A549 (cell line): Measurements from ENCODE around the gene HOXC6. TPM values are rescaled to one million over a fixed set of nuclear protein-coding genes. Genes with fewer than 3 reads are reported as not detected.

Experiments used
- ATAC-seq, 2 experiments: fragments of 200-7000 bp in 1 of 2; fragments of >200 bp in 1 of 2; cut with Nextera tagmentation in 1 of 2; cut with Tn5 transposase in 1 of 2; 3 replicates each; pipeline versions ENCODE4 v1.8.0 to v1.9.1; 2018 to 2020; ENCODE audit warnings: mild to moderate bottlenecking in 1 of 2, moderate library complexity in 1 of 2
- CTCF ChIA-PET: fragments of 300-600 bp; sonication (Branson Sonifier 250); formaldehyde crosslinking; extraction: SDS; loops from one replicate; lab custom pipeline; 2021; ENCODE audit warnings: antibody characterized with exemption, inconsistent platforms; lab: Yijun Ruan, JAX
- POLR2A ChIA-PET: fragments of 350-600 bp; formaldehyde crosslinking; extraction: SDS; loops from one replicate; lab custom pipeline; 2021; ENCODE audit warnings: antibody characterized with exemption, inconsistent platforms; lab: Yijun Ruan, JAX
- DNase-seq, 2 experiments: peaks; one replicate each; pipeline versions ENCODE4 v3.0.0 to v3.0.0-alpha.2; 2011 to 2016; ENCODE audit warnings: low read depth in 1 of 2, low spot score in 1 of 2
- FAIRE-seq: peaks from 2 replicates; lab custom pipeline; 2011; peaks lifted over from hg19 to GRCh38; lab: Jason Lieb, UNC
- H3K27ac ChIP-seq, 2 experiments: fragments of >200 bp; sonication (Bioruptor Twin); formaldehyde crosslinking; 3 replicates each; pipeline ENCODE4 v1.5.1; 2016 to 2017
- H3K4me1 ChIP-seq: fragments of >200 bp; sonication (Bioruptor Twin); formaldehyde crosslinking; 3 replicates; pipeline ENCODE4 v1.6.1; 2016
- H3K4me2 ChIP-seq: fragments of >200 bp; sonication (Bioruptor Twin); formaldehyde crosslinking; 3 replicates; pipeline ENCODE4 v1.6.1; 2016
- H3K4me3 ChIP-seq: fragments of >200 bp; sonication (Bioruptor Twin); formaldehyde crosslinking; 3 replicates; pipeline ENCODE4 v1.5.1; 2016
- H3K9me3 ChIP-seq: fragments of >200 bp; sonication (Bioruptor Twin); formaldehyde crosslinking; 3 replicates; pipeline ENCODE4 v1.6.1; 2016
- BHLHE40 ChIP-seq: IDR thresholded peaks from 2 replicates; pipeline ENCODE4 v1.6.1; 2012; ENCODE audit warnings: low read depth, low read length, inconsistent platforms
- CBX8 ChIP-seq: fragments of 200-600 bp; sonication (generic); IDR thresholded peaks from 2 replicates; pipeline ENCODE4 v1.6.1; 2016
- HES2 ChIP-seq: fragments of >200 bp; sonication (Bioruptor Twin); formaldehyde crosslinking; IDR thresholded peaks from 2 replicates; pipeline ENCODE4 v1.6.1; 2016
- HEYL ChIP-seq: fragments of 250-450 bp; sonication (Bioruptor Pico); IDR thresholded peaks from 2 replicates; pipeline ENCODE4 v1.8.0; 2021; ENCODE audit warnings: mild to moderate bottlenecking, moderate library complexity
- HOXB5 ChIP-seq: fragments of 250-450 bp; sonication (Bioruptor Pico); IDR thresholded peaks from 2 replicates; pipeline ENCODE4 v1.5.0; 2020; ENCODE audit warnings: mild to moderate bottlenecking, moderate library complexity
- JUN ChIP-seq, 2 experiments: fragments of >200 bp; sonication (Bioruptor Twin); formaldehyde crosslinking; IDR thresholded peaks; 2 replicates in 1 of 2; 3 replicates in 1 of 2; pipeline ENCODE4 v1.6.1; 2016 to 2017
- KDM1A ChIP-seq: fragments of 200-600 bp; sonication (generic); IDR thresholded peaks from 2 replicates; pipeline ENCODE4 v1.6.1; 2016; ENCODE audit warnings: low read depth, mild to moderate bottlenecking
- NFE2L2 ChIP-seq: fragments of 150-350 bp; conservative IDR thresholded peaks from 2 replicates; pipeline ENCODE4 v1.6.1; 2014; ENCODE audit warnings: low read length
- NPAS2 ChIP-seq: fragments of 250-450 bp; sonication (Bioruptor Pico); IDR thresholded peaks from 2 replicates; pipeline ENCODE4 v1.8.0; 2022; ENCODE audit warnings: mild to moderate bottlenecking, moderate library complexity, borderline replicate concordance
- NR3C1 ChIP-seq: fragments of >200 bp; sonication (Bioruptor Twin); formaldehyde crosslinking; IDR thresholded peaks from 3 replicates; pipeline ENCODE4 v1.6.1; 2017
- PHF8 ChIP-seq: fragments of 200-600 bp; sonication (generic); IDR thresholded peaks from 2 replicates; pipeline ENCODE4 v1.6.1; 2016; ENCODE audit warnings: low read depth, mild to moderate bottlenecking, antibody characterized with exemption, moderate library complexity, borderline replicate concordance
- POLR2A ChIP-seq: IDR thresholded peaks from 2 replicates; pipeline ENCODE4 v1.6.1; 2012; ENCODE audit warnings: mild to moderate bottlenecking, low read length
- RAD21 ChIP-seq, 2 experiments: fragments of >200 bp in 1 of 2; sonication (Bioruptor Twin) in 1 of 2; formaldehyde crosslinking in 1 of 2; IDR thresholded peaks in 1 of 2; conservative IDR thresholded peaks in 1 of 2; 2 replicates in 1 of 2; 3 replicates in 1 of 2; pipeline ENCODE4 v1.6.1; 2012 to 2018; ENCODE audit warnings: inconsistent platforms in 1 of 2
- RCOR1 ChIP-seq: fragments of 150-350 bp; IDR thresholded peaks from 2 replicates; pipeline ENCODE4 v1.6.1; 2014; ENCODE audit warnings: antibody characterized with exemption, low read length, low read depth
- RFX5 ChIP-seq: fragments of 450-650 bp; IDR thresholded peaks from 2 replicates; pipeline ENCODE4 v1.7.1; 2014; ENCODE audit warnings: antibody characterized with exemption, mild to moderate bottlenecking, moderate library complexity
- SMC3 ChIP-seq: fragments of >200 bp; sonication (Bioruptor Twin); formaldehyde crosslinking; IDR thresholded peaks from 3 replicates; pipeline ENCODE4 v1.6.1; 2018; ENCODE audit warnings: inconsistent platforms
- TP53 ChIP-seq: fragments of 250-450 bp; sonication (Bioruptor Pico); IDR thresholded peaks from 2 replicates; pipeline ENCODE4 v1.5.0; 2021; ENCODE audit warnings: mild to moderate bottlenecking, moderate library complexity
- ZSCAN20 ChIP-seq: fragments of 250-450 bp; sonication (Bioruptor Pico); IDR thresholded peaks from 2 replicates; pipeline ENCODE4 v1.8.0; 2022; ENCODE audit warnings: mild to moderate bottlenecking, moderate library complexity
- WGBS: methylation state at CpG from one replicate; pipeline ENCODE4 v1.1.6; 2017; ENCODE audit errors: missing lambda C conversion rate; 5-methylcytosine and 5-hydroxymethylcytosine counted together
- polyA plus RNA-seq, 4 experiments: library from polyadenylated mRNA; depleted of rRNA in 3 of 4; stranded (reverse); fragments of >200 nt; fragmentation: RNase III in 1 of 4; extraction: RNeasy Plus Mini Kit Qiagen cat#74134 plus additional on column Dnase treatment in 1 of 4; gene quantifications; 2 replicates in 3 of 4; 3 replicates in 1 of 4; pipeline ENCODE4 v1.2.3, GENCODE V29; 2011 to 2017
- TF ChIP-seq, protein P1 (sequence below): fragments of >200 bp; sonication (Bioruptor Twin); formaldehyde crosslinking; IDR thresholded peaks from 3 replicates; pipeline ENCODE4 v1.5.1; 2016
- TF ChIP-seq, protein P2 (sequence below): fragments of 450-650 bp; IDR thresholded peaks from 2 replicates; pipeline ENCODE4 v1.6.1; 2014; ENCODE audit warnings: antibody characterized with exemption

HOXC6 gene
- polyA plus RNA-seq, 2 of the 4 experiments (the other 2 are of a cell fraction): 5.2 to 6.0 TPM

DNA sequence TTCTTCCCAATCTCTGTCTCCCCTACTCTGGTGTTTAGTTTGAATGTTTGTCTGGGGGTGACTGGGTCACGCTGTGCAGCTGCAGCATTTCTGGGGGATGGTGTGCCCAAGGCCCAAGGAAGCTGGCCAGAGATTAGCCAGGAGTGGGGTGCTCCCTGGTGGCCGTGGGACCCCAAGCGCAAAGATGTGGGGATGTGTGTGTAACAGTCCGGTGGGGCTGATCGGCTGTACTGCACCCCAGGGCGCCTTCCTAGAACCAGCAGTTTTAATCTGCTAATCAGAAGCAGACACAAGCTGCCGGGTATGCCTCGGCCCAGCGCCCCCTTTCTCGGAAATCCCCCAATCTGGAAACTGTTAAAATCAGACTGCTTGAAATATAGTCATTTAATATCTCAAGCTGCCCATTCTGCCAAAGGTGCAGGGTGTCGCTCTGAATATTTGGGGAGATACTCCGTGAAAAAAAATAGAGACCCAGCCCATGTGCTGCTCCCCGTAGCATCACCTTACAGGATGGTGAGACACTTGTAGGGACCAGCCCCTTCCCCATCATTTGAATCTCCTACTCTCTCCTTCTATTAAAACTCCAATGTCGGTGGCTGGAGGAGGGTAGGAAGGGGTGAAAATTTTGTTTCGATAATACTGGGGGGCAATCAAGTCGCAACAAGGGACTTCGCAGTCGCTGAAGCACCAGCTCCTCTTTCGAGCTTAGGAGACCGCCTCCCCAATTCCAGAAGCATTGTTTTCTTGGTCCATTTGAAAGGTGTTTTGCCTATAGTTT, 24.0 kb upstream of the HOXC6 start (continued):
- no peak for TF ChIP-seq HES2
- no peak for TF ChIP-seq PHF8
- no peak for TF ChIP-seq TP53
- no peak for TF ChIP-seq NR3C1
- TF ChIP-seq, protein P1, sequence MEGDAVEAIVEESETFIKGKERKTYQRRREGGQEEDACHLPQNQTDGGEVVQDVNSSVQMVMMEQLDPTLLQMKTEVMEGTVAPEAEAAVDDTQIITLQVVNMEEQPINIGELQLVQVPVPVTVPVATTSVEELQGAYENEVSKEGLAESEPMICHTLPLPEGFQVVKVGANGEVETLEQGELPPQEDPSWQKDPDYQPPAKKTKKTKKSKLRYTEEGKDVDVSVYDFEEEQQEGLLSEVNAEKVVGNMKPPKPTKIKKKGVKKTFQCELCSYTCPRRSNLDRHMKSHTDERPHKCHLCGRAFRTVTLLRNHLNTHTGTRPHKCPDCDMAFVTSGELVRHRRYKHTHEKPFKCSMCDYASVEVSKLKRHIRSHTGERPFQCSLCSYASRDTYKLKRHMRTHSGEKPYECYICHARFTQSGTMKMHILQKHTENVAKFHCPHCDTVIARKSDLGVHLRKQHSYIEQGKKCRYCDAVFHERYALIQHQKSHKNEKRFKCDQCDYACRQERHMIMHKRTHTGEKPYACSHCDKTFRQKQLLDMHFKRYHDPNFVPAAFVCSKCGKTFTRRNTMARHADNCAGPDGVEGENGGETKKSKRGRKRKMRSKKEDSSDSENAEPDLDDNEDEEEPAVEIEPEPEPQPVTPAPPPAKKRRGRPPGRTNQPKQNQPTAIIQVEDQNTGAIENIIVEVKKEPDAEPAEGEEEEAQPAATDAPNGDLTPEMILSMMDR: 0 out of 3 replicates have a peak, but pooled peaks have one; percentile 7

DNA sequence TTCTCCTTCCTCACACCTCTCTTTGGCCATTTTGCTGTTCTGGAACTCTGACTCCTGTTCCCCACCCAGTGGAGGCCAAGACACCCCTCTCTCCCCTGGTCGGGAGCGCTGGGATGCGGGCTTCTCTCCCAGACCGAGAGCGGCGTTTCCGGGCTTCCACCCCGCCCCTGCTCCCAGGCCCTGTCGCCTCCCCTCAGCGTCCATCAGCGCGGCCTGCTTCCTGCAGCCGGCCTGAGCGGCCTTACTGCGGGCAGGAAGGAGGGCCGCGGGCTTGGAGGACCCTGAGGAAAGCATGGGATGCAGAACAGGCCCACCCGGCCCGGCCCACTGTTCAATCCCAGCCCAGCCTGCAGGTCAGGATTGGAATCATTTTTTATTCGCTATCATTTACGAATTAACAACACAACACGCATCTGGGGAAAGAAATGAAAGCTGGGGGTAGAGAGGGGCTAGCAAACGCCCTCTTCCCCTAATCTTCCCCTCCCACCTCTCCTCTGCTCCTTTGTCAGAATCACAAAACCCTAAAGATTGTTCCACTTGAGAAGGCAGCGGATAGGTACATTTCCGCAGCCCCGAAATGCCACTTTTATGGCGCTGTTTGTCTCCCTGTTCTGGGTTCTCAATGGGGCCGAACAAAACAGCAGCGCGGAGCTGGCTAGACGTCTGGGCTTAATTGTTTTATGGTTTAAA, 23.3 kb upstream of the HOXC6 start:
- H3K27ac ChIP-seq: no peak overlapping the region
- no peak overlapping the region for H3K4me2 ChIP-seq
- FAIRE-seq (no peak), DNase-seq (no peak), ATAC-seq (no peak)
- no peak overlapping the region for H3K4me3 ChIP-seq
- peaks cover 15% of the 10 kb centered on the region for H3K4me1 ChIP-seq
- POLR2A ChIA-PET: interaction anchor here (0.7 kb wide), 1 partner anchor 12 kb away, joined by 4 read pairs; no protein-coding TSS in a partner anchor
- WGBS: 86% methylated on average over 29 of the region's 31 CpGs
- H3K9me3 ChIP-seq: no peaks in the 10 kb centered on the region
- no peak for TF ChIP-seq JUN (IDR thresholded peaks at IDR 0.05)
- no peak for TF ChIP-seq ZSCAN20 (CRISPR knock-in tag)
- no peak for TF ChIP-seq RAD21 (conservative IDR thresholded peaks at IDR 0.05 in 1 of 2, IDR thresholded peaks at IDR 0.05 in 1 of 2)
- no peak for TF ChIP-seq POLR2A
- no peak for TF ChIP-seq RCOR1
- TF ChIP-seq HOXB5 (CRISPR knock-in tag): no peak
- no peak for TF ChIP-seq KDM1A
- TF ChIP-seq, protein P2, sequence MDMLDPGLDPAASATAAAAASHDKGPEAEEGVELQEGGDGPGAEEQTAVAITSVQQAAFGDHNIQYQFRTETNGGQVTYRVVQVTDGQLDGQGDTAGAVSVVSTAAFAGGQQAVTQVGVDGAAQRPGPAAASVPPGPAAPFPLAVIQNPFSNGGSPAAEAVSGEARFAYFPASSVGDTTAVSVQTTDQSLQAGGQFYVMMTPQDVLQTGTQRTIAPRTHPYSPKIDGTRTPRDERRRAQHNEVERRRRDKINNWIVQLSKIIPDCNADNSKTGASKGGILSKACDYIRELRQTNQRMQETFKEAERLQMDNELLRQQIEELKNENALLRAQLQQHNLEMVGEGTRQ: no peak
- no peak for TF ChIP-seq BHLHE40
- TF ChIP-seq HEYL: no peak
- TF ChIP-seq NFE2L2: no peak
- no peak for TF ChIP-seq CBX8
- no peak for TF ChIP-seq RFX5
- CTCF ChIA-PET: interaction anchor here (0.6 to 28.7 kb wide), 18 partner anchors 10 to 339 kb away, joined by 3 to 1074 read pairs (median 6); partner anchors contain the start of genes HOXC10, HOXC4, HOXC5 and HOXC6

GRCh38 chr12:54005531-54005852, 22.7 kb upstream of the HOXC6 start:
- H3K9me3 ChIP-seq: no peaks in the 10 kb centered on the region
- 38% methylated on average over 26 of the region's 26 CpGs for WGBS
- no peak for TF ChIP-seq SMC3
- TF ChIP-seq PHF8: no peak
- no peak for TF ChIP-seq POLR2A
- no peak for TF ChIP-seq JUN (IDR thresholded peaks at IDR 0.05)
- TF ChIP-seq, protein P2: no peak
- TF ChIP-seq NPAS2 (CRISPR knock-in tag): no peak
- FAIRE-seq (no peak), DNase-seq (no peak), ATAC-seq (no peak)
- CTCF ChIA-PET: interaction anchor here (0.6 to 28.7 kb wide), 40 partner anchors 8 to 365 kb away, joined by 3 to 1074 read pairs (median 4); partner anchors contain the start of genes HOXC10, HOXC12, HOXC4 and HOXC5
- H3K27ac ChIP-seq: no peak overlapping the region
- H3K4me1 ChIP-seq: peaks cover 20% of the 10 kb centered on the region
- POLR2A ChIA-PET: interaction anchor here (0.6 to 1.0 kb wide), 4 partner anchors 11 to 196 kb away, joined by 3 to 6 read pairs (median 4); no protein-coding TSS in a partner anchor
- no peak overlapping the region for H3K4me3 ChIP-seq
- peak overlapping the region; percentile 60; the same call in 2 of the 3 replicates for H3K4me2 ChIP-seq
